Measurements from ENCODE around the gene CAMLG.
"Not testable (repeated sequence)": the region's sequence is repeated elsewhere in the genome, so short reads cannot be mapped to it uniquely, and the experiment has no call there.

Gene CAMLG

GRCh38 chr5:134738963-134739661 lies 764 bp downstream of the CAMLG start:
- peak overlapping the region; percentile 99 for H3K4me3 ChIP-seq (ENCODE audit: low read length)
- no peaks in the 10 kb centered on the region for H3K27me3 ChIP-seq (ENCODE audit: control insufficient read depth, insufficient read depth, low read length)
- peak overlapping the region; percentile 94 for H3K9ac ChIP-seq (ENCODE audit: low read length)
- no peaks in the 10 kb centered on the region for H3K4me1 ChIP-seq (ENCODE audit: control insufficient read depth, low read depth, low read length)
- H3K9me3 ChIP-seq (ENCODE audit: control insufficient read depth, low read depth, low read length), result no peaks in the 10 kb centered on the region
- H3K27ac ChIP-seq (ENCODE audit: low read length), result no peak overlapping the region
- H3K36me3 ChIP-seq (ENCODE audit: control insufficient read depth, low read depth, low read length), result peaks cover 12% of the 10 kb centered on the region

- Histone ChIP-seq H3K27ac (ENCODE audit: low read length) (no peak overlapping the region), H3K9ac (ENCODE audit: low read length) (no peak overlapping the region), H3K27me3 (ENCODE audit: control insufficient read depth, insufficient read depth, low read length) (no peaks in the 10 kb centered on the region), H3K9me3 (ENCODE audit: control insufficient read depth, low read depth, low read length) (no peaks in the 10 kb centered on the region), H3K4me3 (ENCODE audit: low read length) (no peak overlapping the region), H3K36me3 (ENCODE audit: control insufficient read depth, low read depth, low read length) (peaks cover 15% of the 10 kb centered on the region), H3K4me1 (ENCODE audit: control insufficient read depth, low read depth, low read length) (no peaks in the 10 kb centered on the region)
Measured at GRCh38 chr5:134741052-134741451, 2.7 kb downstream of the CAMLG start.

GRCh38 chr5:134742134-134742533 lies 3.8 kb downstream of the CAMLG start:
- Histone ChIP-seq H3K27me3 (ENCODE audit: control insufficient read depth, insufficient read depth, low read length) (no peaks in the 10 kb centered on the region), H3K36me3 (ENCODE audit: control insufficient read depth, low read depth, low read length) (peaks cover 15% of the 10 kb centered on the region), H3K9ac (ENCODE audit: low read length) (no peak overlapping the region), H3K4me3 (ENCODE audit: low read length) (no peak overlapping the region), H3K9me3 (ENCODE audit: control insufficient read depth, low read depth, low read length) (no peaks in the 10 kb centered on the region), H3K27ac (ENCODE audit: low read length) (no peak overlapping the region), H3K4me1 (ENCODE audit: control insufficient read depth, low read depth, low read length) (no peaks in the 10 kb centered on the region)

GRCh38 chr5:134749415-134749814 lies 11.1 kb downstream of the CAMLG start:
- Histone ChIP-seq H3K27ac (ENCODE audit: low read length) (no peak overlapping the region), H3K27me3 (ENCODE audit: control insufficient read depth, insufficient read depth, low read length) (no peaks in the 10 kb centered on the region), H3K4me1 (ENCODE audit: control insufficient read depth, low read depth, low read length) (no peaks in the 10 kb centered on the region), H3K4me3 (ENCODE audit: low read length) (no peak overlapping the region), H3K9ac (ENCODE audit: low read length) (no peak overlapping the region), H3K9me3 (ENCODE audit: control insufficient read depth, low read depth, low read length) (no peaks in the 10 kb centered on the region), H3K36me3 (ENCODE audit: control insufficient read depth, low read depth, low read length) (peaks cover 13% of the 10 kb centered on the region)

GRCh38 chr5:134758176-134758503 lies 19.8 kb downstream of the CAMLG start:
- Histone ChIP-seq H3K27ac (ENCODE audit: low read length) (no peak overlapping the region), H3K27me3 (ENCODE audit: control insufficient read depth, insufficient read depth, low read length) (peaks cover 10% of the 10 kb centered on the region), H3K9me3 (ENCODE audit: control insufficient read depth, low read depth, low read length) (no peaks in the 10 kb centered on the region), H3K36me3 (ENCODE audit: control insufficient read depth, low read depth, low read length) (no peaks in the 10 kb centered on the region), H3K4me1 (ENCODE audit: control insufficient read depth, low read depth, low read length) (peaks cover 12% of the 10 kb centered on the region), H3K4me3 (ENCODE audit: low read length) (peak overlapping the region; percentile 91), H3K9ac (ENCODE audit: low read length) (peak overlapping the region; percentile 91)

GRCh38 chr5:134758504-134759341 lies 20.4 kb downstream of the CAMLG start, which contains the start of gene DDX46:
TSS of gene DDX46 (plus strand) at chr5:134758779. CDS start at chr5:134758939, 160 bp downstream.
- H3K27ac ChIP-seq (ENCODE audit: low read length), result peak within 1 kb of the TSS; percentile 69
- H3K4me3 ChIP-seq (ENCODE audit: low read length), result peak within 1 kb of the TSS; percentile 91
- H3K27me3 ChIP-seq (ENCODE audit: control insufficient read depth, insufficient read depth, low read length), result peaks cover 10% of the 10 kb centered on the region
- H3K36me3 ChIP-seq (ENCODE audit: control insufficient read depth, low read depth, low read length), result peaks cover 2% of the 10 kb centered on the region
- H3K4me1 ChIP-seq (ENCODE audit: control insufficient read depth, low read depth, low read length), result peaks cover 12% of the 10 kb centered on the region
- H3K9me3 ChIP-seq (ENCODE audit: control insufficient read depth, low read depth, low read length), result no peaks in the 10 kb centered on the region
- H3K9ac ChIP-seq (ENCODE audit: low read length), result peak within 1 kb of the TSS; percentile 91

GRCh38 chr5:134767528-134768291 lies 29.4 kb downstream of the CAMLG start:
- not testable (repeated sequence) for H3K4me3 ChIP-seq (ENCODE audit: low read length); H3K27ac ChIP-seq (ENCODE audit: low read length); H3K9me3 ChIP-seq (ENCODE audit: control insufficient read depth, low read depth, low read length); H3K4me1 ChIP-seq (ENCODE audit: control insufficient read depth, low read depth, low read length); H3K27me3 ChIP-seq (ENCODE audit: control insufficient read depth, insufficient read depth, low read length); H3K9ac ChIP-seq (ENCODE audit: low read length)
- peaks cover 80% of the 10 kb centered on the region for H3K36me3 ChIP-seq (ENCODE audit: control insufficient read depth, low read depth, low read length)

- Histone ChIP-seq H3K4me3 (ENCODE audit: low read length) (no peak overlapping the region), H3K9ac (ENCODE audit: low read length) (no peak overlapping the region), H3K9me3 (ENCODE audit: control insufficient read depth, low read depth, low read length) (no peaks in the 10 kb centered on the region), H3K36me3 (ENCODE audit: control insufficient read depth, low read depth, low read length) (peaks cover 88% of the 10 kb centered on the region), H3K27me3 (ENCODE audit: control insufficient read depth, insufficient read depth, low read length) (no peaks in the 10 kb centered on the region), H3K4me1 (ENCODE audit: control insufficient read depth, low read depth, low read length) (no peaks in the 10 kb centered on the region), H3K27ac (ENCODE audit: low read length) (no peak overlapping the region)
Measured at GRCh38 chr5:134769206-134769605, 30.9 kb downstream of the CAMLG start.

- H3K36me3 ChIP-seq (ENCODE audit: control insufficient read depth, low read depth, low read length), result peaks cover 83% of the 10 kb centered on the region
- no peak overlapping the region for H3K9ac ChIP-seq (ENCODE audit: low read length)
- no peaks in the 10 kb centered on the region for H3K4me1 ChIP-seq (ENCODE audit: control insufficient read depth, low read depth, low read length)
- H3K27me3 ChIP-seq (ENCODE audit: control insufficient read depth, insufficient read depth, low read length), result no peaks in the 10 kb centered on the region
- no peak overlapping the region for H3K27ac ChIP-seq (ENCODE audit: low read length)
- no peaks in the 10 kb centered on the region for H3K9me3 ChIP-seq (ENCODE audit: control insufficient read depth, low read depth, low read length)
- H3K4me3 ChIP-seq (ENCODE audit: low read length), result no peak overlapping the region
Measured at GRCh38 chr5:134772461-134773125, 34.2 kb downstream of the CAMLG start.

- Histone ChIP-seq H3K4me3 (ENCODE audit: low read length) (no peak overlapping the region), H3K27ac (ENCODE audit: low read length) (no peak overlapping the region), H3K36me3 (ENCODE audit: control insufficient read depth, low read depth, low read length) (peaks cover 79% of the 10 kb centered on the region), H3K9me3 (ENCODE audit: control insufficient read depth, low read depth, low read length) (no peaks in the 10 kb centered on the region), H3K9ac (ENCODE audit: low read length) (no peak overlapping the region), H3K4me1 (ENCODE audit: control insufficient read depth, low read depth, low read length) (no peaks in the 10 kb centered on the region), H3K27me3 (ENCODE audit: control insufficient read depth, insufficient read depth, low read length) (no peaks in the 10 kb centered on the region)
Measured at GRCh38 chr5:134777366-134777765, 39.0 kb downstream of the CAMLG start.
